Measurements from ENCODE around the gene FBXO24.

GRCh38 chr7:100621554-100621953 is 35.4 kb downstream of the FBXO24 start:
- TF ChIP-seq, protein P1, sequence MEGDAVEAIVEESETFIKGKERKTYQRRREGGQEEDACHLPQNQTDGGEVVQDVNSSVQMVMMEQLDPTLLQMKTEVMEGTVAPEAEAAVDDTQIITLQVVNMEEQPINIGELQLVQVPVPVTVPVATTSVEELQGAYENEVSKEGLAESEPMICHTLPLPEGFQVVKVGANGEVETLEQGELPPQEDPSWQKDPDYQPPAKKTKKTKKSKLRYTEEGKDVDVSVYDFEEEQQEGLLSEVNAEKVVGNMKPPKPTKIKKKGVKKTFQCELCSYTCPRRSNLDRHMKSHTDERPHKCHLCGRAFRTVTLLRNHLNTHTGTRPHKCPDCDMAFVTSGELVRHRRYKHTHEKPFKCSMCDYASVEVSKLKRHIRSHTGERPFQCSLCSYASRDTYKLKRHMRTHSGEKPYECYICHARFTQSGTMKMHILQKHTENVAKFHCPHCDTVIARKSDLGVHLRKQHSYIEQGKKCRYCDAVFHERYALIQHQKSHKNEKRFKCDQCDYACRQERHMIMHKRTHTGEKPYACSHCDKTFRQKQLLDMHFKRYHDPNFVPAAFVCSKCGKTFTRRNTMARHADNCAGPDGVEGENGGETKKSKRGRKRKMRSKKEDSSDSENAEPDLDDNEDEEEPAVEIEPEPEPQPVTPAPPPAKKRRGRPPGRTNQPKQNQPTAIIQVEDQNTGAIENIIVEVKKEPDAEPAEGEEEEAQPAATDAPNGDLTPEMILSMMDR (conservative IDR thresholded peaks at IDR 0.05; ENCODE audit: low read depth, low read length): no peak
- TF ChIP-seq RAD21 (IDR thresholded peaks at IDR 0.05; ENCODE audit: low read length) (no peak), POLR2A (IDR thresholded peaks at IDR 0.05; ENCODE audit: low read depth, low read length) (no peak), CEBPB (IDR thresholded peaks at IDR 0.05; ENCODE audit: low read depth, low read length) (no peak), CHD1 (IDR thresholded peaks at IDR 0.05; ENCODE audit: low read depth, low read length) (no peak), MAFK (IDR thresholded peaks at IDR 0.05; ENCODE audit: low read depth, low read length) (no peak), SMC3 (IDR thresholded peaks at IDR 0.05; ENCODE audit: low read depth, low read length) (no peak), RFX5 (IDR thresholded peaks at IDR 0.05; ENCODE audit: low read depth, low read length) (no peak)
- TF ChIP-seq, protein P2, sequence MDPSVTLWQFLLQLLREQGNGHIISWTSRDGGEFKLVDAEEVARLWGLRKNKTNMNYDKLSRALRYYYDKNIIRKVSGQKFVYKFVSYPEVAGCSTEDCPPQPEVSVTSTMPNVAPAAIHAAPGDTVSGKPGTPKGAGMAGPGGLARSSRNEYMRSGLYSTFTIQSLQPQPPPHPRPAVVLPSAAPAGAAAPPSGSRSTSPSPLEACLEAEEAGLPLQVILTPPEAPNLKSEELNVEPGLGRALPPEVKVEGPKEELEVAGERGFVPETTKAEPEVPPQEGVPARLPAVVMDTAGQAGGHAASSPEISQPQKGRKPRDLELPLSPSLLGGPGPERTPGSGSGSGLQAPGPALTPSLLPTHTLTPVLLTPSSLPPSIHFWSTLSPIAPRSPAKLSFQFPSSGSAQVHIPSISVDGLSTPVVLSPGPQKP (IDR thresholded peaks at IDR 0.05; ENCODE audit: borderline replicate concordance, low read depth, low read length): no peak

Measured in IMR-90 (cell line).